ENCODE measurements around the gene FHOD1. TPM values are rescaled to one million over a fixed set of nuclear protein-coding genes. Genes with fewer than 3 reads are reported as not detected.

FHOD1 gene
- total and polyA plus RNA-seq, 9 of the 15 experiments (the other 6 are each of a cell fraction or from before 2014, with no cell fraction given): 18.7 to 126 (median 32.3) TPM

DNA sequence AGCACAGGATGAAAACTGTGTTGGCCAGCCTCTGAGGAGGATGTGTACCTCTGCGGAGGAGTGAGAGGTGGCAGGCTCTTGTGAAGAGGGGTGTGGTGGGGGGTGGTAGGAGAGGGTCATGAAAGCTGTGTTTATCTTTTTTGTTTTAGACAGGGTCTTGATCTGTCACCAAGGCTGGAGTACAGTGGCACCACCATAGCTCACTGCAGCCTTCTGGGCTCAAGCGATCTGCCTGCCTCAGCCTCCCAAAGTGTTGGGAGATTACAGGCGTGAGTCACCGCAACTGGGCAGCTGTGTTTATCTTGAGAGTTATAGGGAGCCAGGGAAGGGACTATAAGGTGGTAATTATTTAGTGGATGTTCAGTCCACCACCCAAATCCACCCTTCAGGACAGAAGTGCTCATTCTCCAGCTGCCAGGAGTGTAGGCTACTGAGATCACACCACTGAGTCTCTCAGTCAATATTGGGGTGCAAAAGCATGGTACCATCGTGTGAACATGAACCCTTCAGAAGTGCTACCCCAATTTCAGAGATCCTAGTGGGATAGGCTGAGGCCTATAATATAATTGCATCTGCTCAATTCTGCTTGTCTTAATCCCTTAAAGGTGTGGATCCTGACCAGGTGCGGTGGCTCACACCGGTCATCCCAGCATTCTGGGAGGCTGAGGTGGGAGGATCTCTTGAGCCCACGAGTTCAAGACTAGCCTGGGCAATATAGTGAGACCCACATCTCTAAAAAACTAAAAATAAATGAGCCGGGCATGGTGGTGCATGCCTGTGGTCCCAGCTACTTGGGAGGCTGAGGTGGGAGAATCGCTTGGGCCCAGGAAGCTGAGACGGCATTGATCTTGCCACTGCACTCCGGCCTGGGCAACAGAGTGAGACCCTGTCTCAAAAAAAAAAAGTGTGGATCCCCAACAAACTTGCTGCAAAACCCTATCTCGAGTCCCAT is 56.6 kb downstream of the FHOD1 start:
- H2AFZ ChIP-seq (ENCODE audit: low read depth, low read length): peak overlapping the region; percentile 88
- ChIA-PET CTCF (ENCODE audit: low intra/inter-chr PET ratio) (no interaction called here), POLR2A (interaction anchor here (0.6 to 1.1 kb wide), 6 partner anchors 30 to 172 kb away, joined by 3 to 4 read pairs (median 4); partner anchors contain the start of genes FBXL8, TMEM208 and TRADD)
- in situ Hi-C loops (cut with MboI): no loop called here
- peak; percentile 85 for FAIRE-seq
- ATAC-seq: peak; percentile 26
- no TSS peak for BruUV-seq (replicated peaks)
- no peaks in the 10 kb centered on the region for H3K9me3 ChIP-seq (replicated peaks; ENCODE audit: control insufficient read depth, insufficient read depth, low read depth, low read length)
- peaks cover 30% of the 10 kb centered on the region for H3K36me3 ChIP-seq (ENCODE audit: control insufficient read depth, insufficient read depth, low read length)
- no peak overlapping the region for H3K4me3 ChIP-seq
- peak overlapping the region; percentile 19 to 24; a peak in 1 of 4 replicates for H3K9ac ChIP-seq (ENCODE audit: insufficient read depth in 1 of 2, low read depth in 2 of 2, low read length in 2 of 2)
- 38% methylated on average over 13 of the region's 13 CpGs for WGBS (ENCODE audit: insufficient coverage, low coverage, missing lambda C conversion rate)
- intact Hi-C loops (cut with micrococcal nuclease): loop anchor here (5.0 kb wide), 1 partner anchor 37 kb away; the partner anchor contains the start of gene TMEM208
- H3K27ac ChIP-seq (ENCODE audit: extremely low read depth, low read depth, low read length): peak overlapping the region; percentile 11; the same call in 1 of the 3 replicates
- no peaks in the 10 kb centered on the region for H3K27me3 ChIP-seq (ENCODE audit: control insufficient read depth in 2 of 2, insufficient read depth in 2 of 2, low read length in 2 of 2)
- H4K20me1 ChIP-seq (replicated peaks; ENCODE audit: control insufficient read depth, insufficient read depth, low read length): 0 out of 2 replicates have a peak, but pooled peaks cover 2% of the 10 kb centered on the region
- peak in 1 of 4 experiments; percentile 73 for DNase-seq (ENCODE audit: extremely low read depth in 1 of 4, low spot score in 3 of 4)
- no peaks in the 10 kb centered on the region for H3K9me1 ChIP-seq (ENCODE audit: control insufficient read depth, insufficient read depth, low read length)
- H3K4me1 ChIP-seq (replicated peaks in 1 of 2; ENCODE audit: control insufficient read depth in 2 of 2, insufficient read depth in 2 of 2, low read length in 2 of 2): peaks cover 39 to 71% of the 10 kb centered on the region in 2 experiments
- peak overlapping the region; percentile 97 for H3K4me2 ChIP-seq (ENCODE audit: insufficient read depth, low read length)
- peaks cover 42% of the 10 kb centered on the region for H3K79me2 ChIP-seq (ENCODE audit: control insufficient read depth, insufficient read depth, low read length)
- TF ChIP-seq ZNF354B (CRISPR knock-in tag; IDR thresholded peaks at IDR 0.05): no peak
- no peak for TF ChIP-seq THRB (CRISPR knock-in tag; conservative IDR thresholded peaks at IDR 0.05)
- TF ChIP-seq NR2C2 (CRISPR knock-in tag; IDR thresholded peaks at IDR 0.05): no peak
- TF ChIP-seq NR2C2 (tag; IDR thresholded peaks at IDR 0.05): no peak
- TF ChIP-seq, protein P1, sequence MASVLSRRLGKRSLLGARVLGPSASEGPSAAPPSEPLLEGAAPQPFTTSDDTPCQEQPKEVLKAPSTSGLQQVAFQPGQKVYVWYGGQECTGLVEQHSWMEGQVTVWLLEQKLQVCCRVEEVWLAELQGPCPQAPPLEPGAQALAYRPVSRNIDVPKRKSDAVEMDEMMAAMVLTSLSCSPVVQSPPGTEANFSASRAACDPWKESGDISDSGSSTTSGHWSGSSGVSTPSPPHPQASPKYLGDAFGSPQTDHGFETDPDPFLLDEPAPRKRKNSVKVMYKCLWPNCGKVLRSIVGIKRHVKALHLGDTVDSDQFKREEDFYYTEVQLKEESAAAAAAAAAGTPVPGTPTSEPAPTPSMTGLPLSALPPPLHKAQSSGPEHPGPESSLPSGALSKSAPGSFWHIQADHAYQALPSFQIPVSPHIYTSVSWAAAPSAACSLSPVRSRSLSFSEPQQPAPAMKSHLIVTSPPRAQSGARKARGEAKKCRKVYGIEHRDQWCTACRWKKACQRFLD (CRISPR knock-in tag; IDR thresholded peaks at IDR 0.05): 0 out of 2 replicates have a peak, but pooled peaks have one; percentile 36
- TF ChIP-seq ELF1 (tag; IDR thresholded peaks at IDR 0.05): no peak
- TF ChIP-seq ATF7 (IDR thresholded peaks at IDR 0.05): no peak
- no peak for TF ChIP-seq KLF1 (tag; IDR thresholded peaks at IDR 0.05)
- TF ChIP-seq AFF1 (IDR thresholded peaks at IDR 0.05; ENCODE audit: low read depth in 1 of 2, partially characterized antibody in 2 of 2): no peak
- TF ChIP-seq RBM17 (IDR thresholded peaks at IDR 0.05; ENCODE audit: borderline replicate concordance, low read depth, low read length): no peak
- TF ChIP-seq ZNF445 (CRISPR knock-in tag; IDR thresholded peaks at IDR 0.05; ENCODE audit: low read depth): no peak
- peak; percentile 87 for TF ChIP-seq CBFA2T3 (IDR thresholded peaks at IDR 0.05)
- TF ChIP-seq CBX5 (IDR thresholded peaks at IDR 0.05; ENCODE audit: borderline replicate concordance, low read depth): no peak
- TF ChIP-seq ZNF224 (CRISPR knock-in tag; IDR thresholded peaks at IDR 0.05): no peak
- no peak for TF ChIP-seq ZNF282 (CRISPR knock-in tag; IDR thresholded peaks at IDR 0.05)

Data from K562 (cell line).